Omental fat pad (tissue), 4 donors: ENCODE data around the gene NTM. TPM values are rescaled to one million over a fixed set of nuclear protein-coding genes. Genes with fewer than 3 reads are reported as not detected.

ENCODE experiments used
- ATAC-seq: fragments of 150-250 bp; one replicate; pipeline ENCODE4 v1.9.1; 2016; ENCODE audit warnings: mild to moderate bottlenecking, moderate library complexity; ENCODE audit not compliant: low FRiP score
- DNase-seq: peaks from one replicate; pipeline ENCODE4 v3.0.0-alpha.2; 2019; ENCODE audit warnings: low spot score
- total RNA-seq, 4 donors: library from RNA; depleted of rRNA; stranded (reverse); fragments of >200 nt; gene quantifications; one replicate each; pipeline ENCODE4 v1.1.0, GENCODE V29; 2016
- TF ChIP-seq, protein P1 (sequence below), 3 donors: fragments of 450-650 bp; IDR thresholded peaks; one replicate each; pipeline ENCODE4 v1.5.1; 2016 to 2017; ENCODE audit warnings: antibody characterized with exemption in 3 of 3, mild to moderate bottlenecking in 3 of 3, moderate library complexity in 2 of 3

The NTM gene
- total RNA-seq, 4 donors from 2014 or later, result 0.56 to 5.5 (median 2.4) TPM

DNA sequence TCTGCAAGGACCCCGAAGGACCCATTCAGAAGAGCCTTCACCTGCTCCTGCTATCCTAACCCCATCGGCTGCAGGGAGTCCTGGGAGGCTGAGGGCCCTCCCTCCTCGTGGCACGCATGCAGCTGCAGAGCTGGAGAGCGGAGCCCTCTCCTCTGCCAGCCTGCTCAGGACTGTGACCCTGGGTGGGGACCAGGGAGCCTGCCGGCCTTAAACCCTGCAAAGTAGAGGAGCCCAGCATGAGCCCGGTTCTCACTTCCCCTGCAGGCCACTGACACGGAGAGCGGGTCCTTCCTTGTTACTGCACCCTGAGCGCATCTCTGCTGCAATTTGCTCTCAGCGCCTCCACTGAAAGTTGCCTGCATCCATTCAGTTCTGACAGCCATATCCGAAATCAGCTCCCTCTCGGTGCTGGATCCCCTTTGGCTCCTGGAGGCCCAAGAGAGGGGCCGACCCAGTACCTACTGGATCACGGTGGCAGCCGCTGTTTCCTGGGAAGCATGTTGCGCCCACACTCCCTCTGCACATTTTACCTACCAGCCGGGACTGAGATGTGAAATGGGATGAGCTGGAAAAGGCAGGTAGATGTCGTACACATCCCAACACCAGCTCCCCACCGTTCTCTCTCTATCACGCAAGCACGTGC is 312.1 kb downstream of the NTM start:
- DNase-seq, result no peak
- TF ChIP-seq, protein P1, sequence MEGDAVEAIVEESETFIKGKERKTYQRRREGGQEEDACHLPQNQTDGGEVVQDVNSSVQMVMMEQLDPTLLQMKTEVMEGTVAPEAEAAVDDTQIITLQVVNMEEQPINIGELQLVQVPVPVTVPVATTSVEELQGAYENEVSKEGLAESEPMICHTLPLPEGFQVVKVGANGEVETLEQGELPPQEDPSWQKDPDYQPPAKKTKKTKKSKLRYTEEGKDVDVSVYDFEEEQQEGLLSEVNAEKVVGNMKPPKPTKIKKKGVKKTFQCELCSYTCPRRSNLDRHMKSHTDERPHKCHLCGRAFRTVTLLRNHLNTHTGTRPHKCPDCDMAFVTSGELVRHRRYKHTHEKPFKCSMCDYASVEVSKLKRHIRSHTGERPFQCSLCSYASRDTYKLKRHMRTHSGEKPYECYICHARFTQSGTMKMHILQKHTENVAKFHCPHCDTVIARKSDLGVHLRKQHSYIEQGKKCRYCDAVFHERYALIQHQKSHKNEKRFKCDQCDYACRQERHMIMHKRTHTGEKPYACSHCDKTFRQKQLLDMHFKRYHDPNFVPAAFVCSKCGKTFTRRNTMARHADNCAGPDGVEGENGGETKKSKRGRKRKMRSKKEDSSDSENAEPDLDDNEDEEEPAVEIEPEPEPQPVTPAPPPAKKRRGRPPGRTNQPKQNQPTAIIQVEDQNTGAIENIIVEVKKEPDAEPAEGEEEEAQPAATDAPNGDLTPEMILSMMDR (IDR thresholded peaks at IDR 0.05), result no peak
- ATAC-seq, result no peak

DNA sequence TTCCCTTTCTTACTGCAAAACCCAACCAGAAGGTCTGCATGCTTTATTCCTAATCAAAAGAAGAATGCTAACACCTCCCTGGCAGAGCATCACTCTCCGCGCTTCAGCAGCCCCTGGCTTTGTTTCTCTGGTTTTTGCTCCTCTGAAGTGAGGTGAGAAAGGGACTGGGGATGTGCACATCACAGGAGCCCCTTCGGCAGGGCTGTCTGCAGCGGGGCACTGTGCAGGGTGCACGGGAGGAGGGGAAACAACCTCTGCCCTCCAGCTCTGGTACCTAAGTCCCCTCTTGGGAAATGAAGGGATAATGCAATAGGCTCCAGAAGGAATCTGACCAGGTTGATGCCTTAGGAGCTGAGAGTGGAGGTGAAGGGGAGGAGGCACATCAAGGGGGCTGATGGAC is 312.7 kb downstream of the NTM start:
- DNase-seq (no peak), ATAC-seq (no peak)
- TF ChIP-seq, protein P1 (IDR thresholded peaks at IDR 0.05), result no peak

DNA sequence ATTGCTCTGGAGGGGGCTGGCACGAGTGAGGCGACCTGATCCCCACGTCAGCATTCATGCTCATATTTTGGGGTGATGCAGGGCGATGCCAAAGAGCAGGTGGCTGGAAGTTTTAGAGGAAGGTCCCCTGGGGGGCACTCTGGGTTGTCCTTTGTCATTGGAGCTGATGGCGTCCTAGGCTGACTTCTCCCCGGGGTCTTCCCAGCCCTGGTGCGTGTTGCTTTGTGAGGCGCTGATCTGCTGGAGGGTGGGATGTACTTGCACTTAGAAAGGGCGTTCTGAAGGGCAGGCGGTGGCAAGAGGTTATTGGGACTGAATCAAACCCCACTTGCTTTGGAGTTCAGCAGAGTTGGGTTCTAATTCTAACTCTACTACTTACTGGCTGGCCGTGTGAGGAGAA is 313.3 kb downstream of the NTM start:
- TF ChIP-seq, protein P1 (IDR thresholded peaks at IDR 0.05), result no peak
- DNase-seq (no peak), ATAC-seq (no peak)

DNA sequence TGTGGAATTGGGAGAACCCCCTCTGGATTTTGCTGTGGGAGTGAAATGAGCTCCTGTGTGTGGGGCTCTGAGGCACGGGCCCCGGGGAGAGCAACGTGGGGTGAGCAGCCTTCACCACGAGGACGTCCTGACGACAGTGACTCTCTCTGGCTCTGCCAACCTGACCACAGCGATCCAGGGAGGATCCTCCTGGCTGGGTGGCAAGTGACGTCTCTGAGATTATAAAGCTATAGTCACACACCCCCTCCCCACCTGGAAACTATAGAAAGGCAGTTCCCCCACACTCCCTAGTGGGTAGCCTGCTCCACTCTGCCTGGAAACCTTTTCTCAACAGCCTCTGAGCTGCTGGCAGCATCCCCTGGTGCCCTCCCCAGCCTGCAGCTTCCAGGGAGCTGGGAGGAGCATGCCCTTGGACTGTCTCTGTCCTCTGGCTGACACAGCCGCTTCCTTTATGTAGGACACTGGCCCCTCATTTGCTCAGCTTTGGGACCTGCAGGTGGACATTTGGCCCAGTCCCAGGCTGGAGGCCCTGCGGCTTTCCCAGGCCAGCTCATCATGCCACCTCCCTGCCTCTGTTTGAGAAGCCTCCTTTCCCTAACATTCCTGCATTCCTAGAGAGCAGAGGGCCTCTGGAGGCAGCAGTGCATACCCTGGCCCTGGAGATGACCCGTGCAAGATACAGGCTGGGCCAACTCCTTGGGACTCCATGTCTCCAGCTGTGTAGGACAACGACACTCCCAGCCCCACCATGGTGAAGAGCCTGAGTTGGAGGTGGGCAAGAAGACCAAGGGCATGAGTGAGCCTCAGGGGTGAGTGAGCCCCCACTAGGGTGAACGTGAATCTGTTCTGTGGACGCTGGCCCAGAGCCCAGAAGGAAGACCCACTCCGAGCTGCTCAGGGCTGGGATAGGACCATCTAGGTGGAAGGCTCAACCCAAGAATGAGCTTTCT is 314.0 kb downstream of the NTM start:
- DNase-seq (no peak), ATAC-seq (no peak)
- TF ChIP-seq, protein P1 (IDR thresholded peaks at IDR 0.05), result no peak

DNA sequence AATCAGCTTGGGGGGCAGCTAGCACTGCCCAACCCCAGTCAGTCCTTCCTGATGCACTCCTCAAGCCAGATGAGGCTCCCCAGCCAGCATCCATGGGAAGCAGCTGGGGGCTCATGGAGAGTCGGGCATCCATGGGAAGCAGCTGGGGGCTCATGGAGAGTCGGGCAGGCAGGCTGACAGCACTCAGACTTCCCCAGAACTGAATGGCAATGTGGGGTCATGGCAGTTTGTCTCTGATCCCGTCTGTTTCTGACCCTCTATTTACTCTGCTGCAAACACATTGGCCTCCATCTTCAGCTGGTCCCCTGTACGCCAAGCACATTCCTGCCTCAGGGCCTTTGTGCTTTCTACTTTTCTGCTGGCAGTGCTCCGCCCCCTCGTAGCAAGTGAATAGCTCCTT is 314.8 kb downstream of the NTM start:
- ATAC-seq (no peak), DNase-seq (no peak)
- TF ChIP-seq, protein P1 (IDR thresholded peaks at IDR 0.05), result no peak

DNA sequence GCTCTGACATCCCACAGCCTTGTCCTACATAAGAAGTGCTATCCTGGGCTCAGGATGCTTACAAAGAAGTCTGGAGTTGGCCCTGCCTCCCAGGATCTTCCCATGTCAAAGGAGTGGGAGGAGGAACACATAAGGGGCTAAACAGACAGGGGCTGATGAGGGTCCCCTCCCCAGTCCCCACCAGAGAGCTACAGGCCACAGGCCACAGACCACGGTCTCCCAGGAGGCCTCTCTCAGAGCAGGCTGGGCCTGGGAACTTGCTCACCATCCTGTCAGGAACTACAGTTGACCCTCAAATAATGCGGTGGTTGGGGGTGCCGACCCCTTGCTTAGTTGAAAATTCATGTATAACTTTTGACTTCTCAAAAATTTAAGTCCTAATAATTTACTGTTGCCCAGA is 315.5 kb downstream of the NTM start:
- TF ChIP-seq, protein P1 (IDR thresholded peaks at IDR 0.05), result no peak
- DNase-seq (no peak), ATAC-seq (no peak)
